C1 segment of cervical spinal cord (tissue), 14 donors: ENCODE data around the gene CLSTN2.

Source experiments
- DNase-seq, 14 donors: peaks; one replicate each; lab custom pipeline; 2025; lab: John Stamatoyannopoulos, UW

The CLSTN2 gene

DNA sequence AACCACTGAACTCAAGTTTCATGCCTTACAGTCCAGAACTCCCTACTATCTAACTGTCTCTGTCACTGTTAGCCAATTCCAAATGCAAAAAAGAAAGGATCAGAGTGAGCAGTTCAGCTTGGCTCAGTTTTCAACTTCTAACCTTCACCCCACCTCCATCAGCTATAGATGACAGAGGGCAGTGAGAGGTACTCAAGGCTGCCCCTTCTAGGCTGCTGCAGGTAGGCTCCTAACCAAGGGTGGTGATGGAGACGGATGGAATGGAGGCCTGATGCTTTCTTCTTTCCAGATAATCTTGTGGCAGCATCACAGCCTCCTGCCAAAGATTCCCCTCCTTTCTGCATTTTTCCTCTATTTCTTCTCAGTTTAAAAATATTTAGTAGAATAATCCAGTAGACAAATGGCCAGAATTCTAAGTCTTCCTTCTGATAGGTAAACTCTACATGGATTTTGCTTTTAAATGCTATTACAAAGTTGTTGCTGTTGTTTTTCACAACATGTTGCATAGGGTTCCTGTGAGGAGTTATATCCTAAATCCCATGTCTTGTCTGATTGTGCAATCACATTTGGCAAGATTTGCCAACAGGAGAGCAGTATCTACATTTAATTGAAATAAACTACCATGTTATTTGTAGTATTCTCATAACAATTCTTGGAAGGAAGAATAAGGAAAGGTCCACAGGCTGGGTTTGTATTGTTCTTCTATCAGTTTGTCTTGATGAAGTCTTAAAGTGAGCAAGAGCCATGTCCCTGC lies 441.3 kb downstream of the CLSTN2 start:
- no peak for DNase-seq

DNA sequence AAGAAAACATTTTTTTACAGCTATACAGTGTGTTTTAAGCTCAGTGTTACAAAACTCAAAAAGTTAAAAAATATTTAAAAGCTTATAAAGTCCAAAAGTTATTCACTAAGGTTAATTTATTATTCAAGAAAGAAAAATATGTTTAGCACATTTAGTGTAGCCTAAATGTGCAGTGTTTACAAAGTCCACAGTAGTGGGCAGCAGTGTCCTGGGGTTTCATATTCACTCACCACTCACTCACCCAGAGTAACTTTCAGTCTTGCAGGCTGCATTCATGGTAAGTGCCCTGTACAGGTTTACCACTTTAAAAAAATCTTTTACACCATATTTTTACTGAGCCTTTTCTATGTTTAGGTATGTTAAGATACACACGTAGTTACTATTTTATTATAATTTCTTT lies 442.7 kb downstream of the CLSTN2 start:
- DNase-seq: no peak

- no peak for DNase-seq
Observed at GRCh38 chr3:140378571-140379340, 443.8 kb downstream of the CLSTN2 start.

GRCh38 chr3:140384028-140384771 lies 449.2 kb downstream of the CLSTN2 start:
- DNase-seq: no peak

DNA sequence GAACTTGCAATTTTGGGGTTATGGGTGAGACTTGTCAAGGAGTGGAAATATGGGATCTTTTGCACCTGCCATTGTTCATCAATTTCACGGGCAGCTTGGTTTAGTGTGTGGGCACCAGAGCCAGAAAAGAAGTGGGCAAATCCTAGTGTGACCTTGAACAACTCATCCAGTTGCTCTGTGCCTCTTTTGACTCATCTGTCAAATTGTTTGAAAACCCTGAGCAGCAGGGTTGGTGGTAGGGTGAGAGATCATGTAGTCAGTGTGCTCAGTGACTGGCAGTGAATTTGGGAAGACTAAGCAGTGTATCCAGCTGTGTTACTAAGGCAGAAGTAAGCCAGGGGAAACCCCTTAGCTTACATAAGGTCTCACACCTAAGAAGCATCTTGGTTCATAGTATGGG lies 449.9 kb downstream of the CLSTN2 start:
- no peak for DNase-seq

GRCh38 chr3:140386357-140387100 lies 451.5 kb downstream of the CLSTN2 start:
- DNase-seq: no peak

- DNase-seq: no peak
Observed at GRCh38 chr3:140387244-140387643, 452.3 kb downstream of the CLSTN2 start.

GRCh38 chr3:140388202-140388922 lies 453.4 kb downstream of the CLSTN2 start:
- no peak for DNase-seq

GRCh38 chr3:140391061-140391460 lies 456.1 kb downstream of the CLSTN2 start:
- no peak for DNase-seq

DNA sequence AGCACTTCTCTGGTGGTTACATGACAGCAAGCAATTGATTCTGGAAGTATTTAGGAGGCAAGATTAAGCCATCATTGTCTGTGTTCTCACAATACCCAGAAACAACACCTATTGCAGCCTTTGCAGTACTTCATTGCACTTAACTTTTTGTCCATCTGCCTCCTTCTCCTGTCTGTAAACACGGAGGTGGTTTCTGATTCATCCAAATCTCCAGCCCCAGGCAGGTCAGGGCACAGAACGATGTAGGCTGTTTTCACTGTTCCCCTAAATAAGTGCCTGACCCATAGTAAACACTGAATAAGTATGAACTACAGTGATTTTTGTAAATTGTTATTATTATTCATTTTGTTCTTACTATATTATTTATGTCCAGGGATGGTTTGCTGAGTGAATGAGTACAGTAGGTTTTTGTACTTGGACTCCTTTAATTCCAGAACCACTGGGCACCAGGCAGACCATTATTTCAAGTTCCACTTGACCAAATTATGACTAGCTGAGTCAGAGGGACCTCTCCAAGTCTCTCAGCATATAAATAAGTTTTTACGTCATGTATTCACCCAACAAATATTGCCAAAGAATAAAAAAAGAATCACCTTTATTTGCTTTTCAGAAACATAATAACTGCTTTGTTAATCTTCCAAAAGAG lies 459.6 kb downstream of the CLSTN2 start:
- no peak for DNase-seq

GRCh38 chr3:140395134-140396075 lies 460.4 kb downstream of the CLSTN2 start:
- no peak for DNase-seq

DNA sequence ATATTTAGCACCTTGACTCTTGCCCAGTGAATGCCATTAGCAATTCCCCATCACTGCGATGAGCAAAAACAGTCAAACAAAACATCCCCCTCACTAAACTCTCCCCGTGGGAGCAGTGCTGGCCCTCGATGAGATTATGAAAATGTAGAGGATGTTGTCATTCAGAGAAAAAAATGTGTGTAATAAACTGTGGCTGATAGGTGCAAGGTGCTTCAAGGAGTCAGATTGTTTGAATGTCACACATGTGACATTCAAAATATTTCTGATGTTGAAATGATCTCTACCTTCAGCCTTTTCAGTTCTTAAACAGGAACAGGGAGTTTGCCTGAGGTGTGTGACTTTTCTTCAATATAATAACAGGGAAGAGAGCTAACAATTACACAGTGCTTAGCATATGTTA lies 461.1 kb downstream of the CLSTN2 start:
- DNase-seq: no peak

GRCh38 chr3:140397847-140398246 lies 462.9 kb downstream of the CLSTN2 start:
- no peak for DNase-seq

DNA sequence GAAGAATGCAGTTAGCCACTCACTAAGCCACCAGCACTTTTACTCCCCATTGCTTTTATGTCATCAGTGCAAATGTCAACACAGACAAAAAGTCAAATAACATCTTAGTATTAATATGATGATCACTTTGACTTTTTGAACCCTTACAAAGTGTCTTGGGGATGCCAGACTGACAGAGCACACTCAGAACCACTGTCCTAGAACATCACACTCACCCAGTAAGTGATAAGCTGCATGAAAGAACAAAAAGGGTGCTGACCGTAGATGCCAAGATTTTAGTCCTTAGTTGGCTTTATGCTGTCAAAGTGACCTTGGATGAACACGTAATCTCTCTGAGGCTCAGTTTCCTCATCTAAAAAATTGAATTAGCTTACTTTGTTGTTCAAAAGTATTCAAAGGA lies 463.4 kb downstream of the CLSTN2 start:
- DNase-seq: no peak

DNA sequence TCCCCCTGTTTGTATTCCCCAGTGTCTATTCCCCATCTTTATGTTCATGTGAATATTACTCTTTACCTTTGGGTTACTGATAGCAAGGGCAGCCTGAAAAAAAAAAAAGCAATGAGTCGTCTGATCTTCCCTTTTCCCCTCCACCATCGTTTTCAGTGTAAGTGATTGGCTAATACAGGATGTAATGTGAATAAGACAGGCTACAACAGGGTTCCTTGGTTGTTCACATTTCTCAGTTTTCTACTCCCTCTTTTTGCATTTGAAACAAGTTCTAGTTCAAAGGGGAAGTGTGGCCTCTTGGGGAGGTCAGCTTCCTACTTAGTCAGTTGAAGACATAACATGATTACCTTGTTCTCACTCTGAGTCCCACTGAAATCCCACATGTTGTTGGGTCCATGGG lies 464.9 kb downstream of the CLSTN2 start:
- no peak for DNase-seq

DNA sequence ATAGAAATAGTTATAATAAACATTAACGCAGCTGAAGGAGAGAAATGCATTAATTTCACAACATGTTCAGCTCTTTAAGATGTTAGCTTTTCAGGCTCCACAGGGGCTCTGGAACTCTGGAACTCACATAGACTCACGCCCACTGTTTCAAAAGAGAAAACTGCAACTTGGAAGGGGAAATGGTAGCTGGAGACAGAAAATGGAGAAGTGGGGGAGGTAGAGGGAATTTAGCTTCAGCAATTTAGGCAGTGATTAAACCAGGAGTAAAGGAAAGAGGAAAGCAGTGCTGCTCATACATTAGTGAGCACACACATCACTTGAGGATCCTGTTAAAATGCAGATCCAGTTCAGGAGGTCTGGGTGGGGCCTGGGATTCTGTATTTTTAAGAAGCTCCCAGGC lies 468.1 kb downstream of the CLSTN2 start:
- DNase-seq: no peak

DNA sequence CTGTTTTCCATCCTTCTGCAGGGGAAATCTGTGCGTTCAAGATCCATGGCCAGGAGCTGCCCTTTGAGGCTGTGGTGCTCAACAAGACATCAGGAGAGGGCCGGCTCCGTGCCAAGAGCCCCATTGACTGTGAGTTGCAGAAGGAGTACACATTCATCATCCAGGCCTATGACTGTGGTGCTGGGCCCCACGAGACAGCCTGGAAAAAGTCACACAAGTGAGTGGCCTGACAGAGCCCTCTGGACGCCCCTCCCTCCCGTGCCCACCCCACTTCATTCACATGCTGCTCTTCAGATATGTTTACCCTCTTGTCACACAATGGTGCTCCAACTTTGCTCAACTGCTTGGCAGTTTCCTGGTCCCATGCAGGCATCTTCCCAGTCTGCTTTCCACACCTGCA lies 468.6 kb downstream of the CLSTN2 start:
- DNase-seq: no peak

GRCh38 chr3:140406655-140407054 lies 471.7 kb downstream of the CLSTN2 start:
- no peak for DNase-seq

DNA sequence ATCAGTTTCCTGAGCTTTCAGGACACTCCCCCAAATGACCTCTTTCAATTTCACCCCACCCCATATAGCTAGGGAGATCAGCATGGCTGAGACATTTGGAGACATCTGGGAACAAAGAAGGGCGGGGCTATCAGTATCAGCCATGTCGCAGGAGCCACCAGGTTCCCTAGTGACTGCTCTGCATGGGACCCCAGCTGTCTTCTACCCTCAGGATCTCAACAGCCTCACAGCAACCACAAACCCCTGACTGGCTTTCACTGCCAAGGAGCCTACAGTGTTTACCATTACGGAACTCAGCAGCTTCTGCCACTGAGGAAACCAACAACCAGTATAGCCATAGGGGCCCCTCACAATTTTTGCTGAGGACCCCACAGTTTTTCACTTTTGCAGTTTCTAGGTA lies 473.3 kb downstream of the CLSTN2 start:
- no peak for DNase-seq
